HL-60 (cell line): ENCODE data around the gene MPG.
A peak's percentile ranks its signal among the peaks of the same experiment; 100 is the strongest.

ENCODE experiments used
- GABPA ChIP-seq: IDR thresholded peaks from 2 replicates; pipeline ENCODE4 v1.6.1; 2012; ENCODE audit warnings: low read depth
- POLR2AphosphoS5 ChIP-seq: IDR thresholded peaks from 2 replicates; pipeline ENCODE4 v1.6.1; 2012; ENCODE audit warnings: low read depth
- SPI1 ChIP-seq: IDR thresholded peaks from 2 replicates; pipeline ENCODE4 v1.6.1; 2012; ENCODE audit warnings: low read depth, mild to moderate bottlenecking, borderline replicate concordance
- TF ChIP-seq, protein P1 (sequence below): IDR thresholded peaks from 2 replicates; pipeline ENCODE4 v1.6.1; 2012; ENCODE audit warnings: low read depth; ENCODE audit not compliant: insufficient replicate concordance
- TF ChIP-seq, protein P2 (sequence below): IDR thresholded peaks from one replicate; pipeline ENCODE4 v1.5.1; 2011; ENCODE audit warnings: low read length, control low read depth, inconsistent platforms; ENCODE audit not compliant: insufficient read depth

DNA sequence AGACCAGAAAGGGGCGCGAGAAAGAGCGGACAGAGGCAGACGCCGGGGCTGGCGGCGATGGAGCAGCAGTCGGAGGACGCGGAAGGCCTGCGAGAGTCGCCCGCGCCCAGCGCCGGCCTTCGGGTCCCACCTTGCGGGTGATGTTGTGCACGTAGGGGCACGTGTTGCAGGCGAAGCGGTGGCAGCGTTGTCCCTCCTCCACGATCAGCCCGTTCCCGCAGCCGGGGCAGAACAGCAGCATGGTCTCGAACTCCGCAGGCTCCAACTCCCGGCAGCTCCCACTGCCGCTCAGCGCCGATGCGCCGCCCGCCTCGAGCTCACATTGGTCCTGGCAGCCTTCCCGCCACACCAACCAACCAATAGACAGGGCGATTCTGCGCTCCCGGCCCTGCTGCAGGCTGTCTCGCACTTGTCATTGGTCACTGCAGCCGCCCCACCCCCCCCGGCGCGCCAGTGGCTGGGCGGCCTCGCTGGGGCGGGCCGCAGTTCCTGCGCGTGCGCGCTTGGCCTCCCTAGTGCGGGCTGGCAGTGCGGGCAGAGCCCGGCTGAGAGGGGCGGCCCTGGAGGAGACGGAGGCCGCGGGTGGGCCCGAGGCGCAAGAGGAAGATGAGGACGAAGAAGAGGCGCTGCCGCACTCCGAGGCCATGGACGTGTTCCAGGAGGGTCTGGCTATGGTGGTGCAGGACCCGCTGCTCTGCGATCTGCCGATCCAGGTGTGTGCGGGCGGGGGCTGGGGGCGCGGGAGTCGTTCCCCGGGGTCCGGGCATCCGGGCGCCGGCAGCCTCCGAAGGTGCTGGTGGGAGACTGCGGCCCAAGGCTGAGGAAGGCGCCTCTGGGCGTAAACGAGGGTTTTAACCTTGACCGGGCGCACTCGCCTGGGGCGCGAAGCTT lies 24.4 kb upstream of the MPG start, which contains the start of the genes POLR3K and SNRNP25:
- TF ChIP-seq, protein P1, sequence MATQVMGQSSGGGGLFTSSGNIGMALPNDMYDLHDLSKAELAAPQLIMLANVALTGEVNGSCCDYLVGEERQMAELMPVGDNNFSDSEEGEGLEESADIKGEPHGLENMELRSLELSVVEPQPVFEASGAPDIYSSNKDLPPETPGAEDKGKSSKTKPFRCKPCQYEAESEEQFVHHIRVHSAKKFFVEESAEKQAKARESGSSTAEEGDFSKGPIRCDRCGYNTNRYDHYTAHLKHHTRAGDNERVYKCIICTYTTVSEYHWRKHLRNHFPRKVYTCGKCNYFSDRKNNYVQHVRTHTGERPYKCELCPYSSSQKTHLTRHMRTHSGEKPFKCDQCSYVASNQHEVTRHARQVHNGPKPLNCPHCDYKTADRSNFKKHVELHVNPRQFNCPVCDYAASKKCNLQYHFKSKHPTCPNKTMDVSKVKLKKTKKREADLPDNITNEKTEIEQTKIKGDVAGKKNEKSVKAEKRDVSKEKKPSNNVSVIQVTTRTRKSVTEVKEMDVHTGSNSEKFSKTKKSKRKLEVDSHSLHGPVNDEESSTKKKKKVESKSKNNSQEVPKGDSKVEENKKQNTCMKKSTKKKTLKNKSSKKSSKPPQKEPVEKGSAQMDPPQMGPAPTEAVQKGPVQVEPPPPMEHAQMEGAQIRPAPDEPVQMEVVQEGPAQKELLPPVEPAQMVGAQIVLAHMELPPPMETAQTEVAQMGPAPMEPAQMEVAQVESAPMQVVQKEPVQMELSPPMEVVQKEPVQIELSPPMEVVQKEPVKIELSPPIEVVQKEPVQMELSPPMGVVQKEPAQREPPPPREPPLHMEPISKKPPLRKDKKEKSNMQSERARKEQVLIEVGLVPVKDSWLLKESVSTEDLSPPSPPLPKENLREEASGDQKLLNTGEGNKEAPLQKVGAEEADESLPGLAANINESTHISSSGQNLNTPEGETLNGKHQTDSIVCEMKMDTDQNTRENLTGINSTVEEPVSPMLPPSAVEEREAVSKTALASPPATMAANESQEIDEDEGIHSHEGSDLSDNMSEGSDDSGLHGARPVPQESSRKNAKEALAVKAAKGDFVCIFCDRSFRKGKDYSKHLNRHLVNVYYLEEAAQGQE, result peak; percentile 30
- TF ChIP-seq, protein P2, sequence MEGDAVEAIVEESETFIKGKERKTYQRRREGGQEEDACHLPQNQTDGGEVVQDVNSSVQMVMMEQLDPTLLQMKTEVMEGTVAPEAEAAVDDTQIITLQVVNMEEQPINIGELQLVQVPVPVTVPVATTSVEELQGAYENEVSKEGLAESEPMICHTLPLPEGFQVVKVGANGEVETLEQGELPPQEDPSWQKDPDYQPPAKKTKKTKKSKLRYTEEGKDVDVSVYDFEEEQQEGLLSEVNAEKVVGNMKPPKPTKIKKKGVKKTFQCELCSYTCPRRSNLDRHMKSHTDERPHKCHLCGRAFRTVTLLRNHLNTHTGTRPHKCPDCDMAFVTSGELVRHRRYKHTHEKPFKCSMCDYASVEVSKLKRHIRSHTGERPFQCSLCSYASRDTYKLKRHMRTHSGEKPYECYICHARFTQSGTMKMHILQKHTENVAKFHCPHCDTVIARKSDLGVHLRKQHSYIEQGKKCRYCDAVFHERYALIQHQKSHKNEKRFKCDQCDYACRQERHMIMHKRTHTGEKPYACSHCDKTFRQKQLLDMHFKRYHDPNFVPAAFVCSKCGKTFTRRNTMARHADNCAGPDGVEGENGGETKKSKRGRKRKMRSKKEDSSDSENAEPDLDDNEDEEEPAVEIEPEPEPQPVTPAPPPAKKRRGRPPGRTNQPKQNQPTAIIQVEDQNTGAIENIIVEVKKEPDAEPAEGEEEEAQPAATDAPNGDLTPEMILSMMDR, result no peak
- TF ChIP-seq POLR2AphosphoS5 (peak; percentile 84), SPI1 (no peak), GABPA (no peak)
